GM23338 (cell line): ENCODE results near the gene SRCAP. TPM values are rescaled to one million over a fixed set of nuclear protein-coding genes. Genes with fewer than 3 reads are reported as not detected.

Source experiments
- ATAC-seq: fragments of 200-7000 bp; cut with Tn5 transposase; 3 replicates; pipeline ENCODE4 v1.9.1; 2020
- DNase-seq: peaks from one replicate; pipeline ENCODE4 v3.0.0-alpha.2; 2015; ENCODE audit warnings: low spot score
- H2AFZ ChIP-seq: fragments of 200-600 bp; sonication (generic); 2 replicates; pipeline ENCODE4 v1.8.0; 2016; ENCODE audit warnings: antibody characterized with exemption, mild to moderate bottlenecking, moderate library complexity
- H3F3A ChIP-seq: fragments of 200-600 bp; sonication (generic); replicated peaks from 2 replicates; pipeline ENCODE4 v1.8.0; 2017; ENCODE audit warnings: antibody characterized with exemption, mixed run types, low read depth
- H3K27ac ChIP-seq: fragments of 200-600 bp; sonication (generic); 2 replicates; pipeline ENCODE4 v1.6.1; 2016; ENCODE audit warnings: low read depth
- H3K27me3 ChIP-seq: fragments of 200-600 bp; sonication (generic); 2 replicates; pipeline ENCODE4 v1.8.0; 2016; ENCODE audit warnings: mild to moderate bottlenecking, mixed run types, moderate library complexity; ENCODE audit not compliant: insufficient read depth
- H3K36me3 ChIP-seq: fragments of 200-600 bp; sonication (generic); 2 replicates; pipeline ENCODE4 v1.8.0; 2016; ENCODE audit warnings: mild to moderate bottlenecking; ENCODE audit not compliant: insufficient read depth
- H3K4me1 ChIP-seq: fragments of 200-600 bp; sonication (generic); 2 replicates; pipeline ENCODE4 v1.8.0; 2016; ENCODE audit warnings: mild to moderate bottlenecking, moderate library complexity; ENCODE audit not compliant: insufficient read depth
- H3K4me2 ChIP-seq: fragments of 200-600 bp; sonication (generic); 2 replicates; pipeline ENCODE4 v1.7.1; 2017; ENCODE audit warnings: mixed run types
- H3K4me3 ChIP-seq: fragments of 200-600 bp; sonication (generic); 2 replicates; pipeline ENCODE4 v1.6.1; 2016; ENCODE audit warnings: mixed run types
- H3K79me2 ChIP-seq: fragments of 200-600 bp; sonication (generic); replicated peaks from 2 replicates; pipeline ENCODE4 v1.8.0; 2017; ENCODE audit warnings: mild to moderate bottlenecking; ENCODE audit not compliant: insufficient read depth
- H3K9me2 ChIP-seq: fragments of 200-600 bp; sonication (generic); 2 replicates; pipeline ENCODE4 v1.8.0; 2017; ENCODE audit not compliant: insufficient read depth
- H4K20me1 ChIP-seq: fragments of 200-600 bp; sonication (generic); replicated peaks from 2 replicates; pipeline ENCODE4 v1.8.0; 2017; ENCODE audit warnings: mild to moderate bottlenecking; ENCODE audit not compliant: insufficient read depth
- H3K27ac Mint-ChIP-seq: 2 replicates; pipeline ENCODE4 v1.8.0; 2020; ENCODE audit warnings: inconsistent platforms, mild to moderate bottlenecking, moderate library complexity, mixed read lengths
- H3K27me3 Mint-ChIP-seq: 3 replicates; pipeline ENCODE4 v1.8.0; 2022; ENCODE audit warnings: low read depth, mild to moderate bottlenecking, moderate library complexity, mixed read lengths, inconsistent platforms; ENCODE audit not compliant: insufficient read depth, poor library complexity
- H3K36me3 Mint-ChIP-seq: 3 replicates; pipeline ENCODE4 v1.8.0; 2021; ENCODE audit warnings: low read depth, mild to moderate bottlenecking, inconsistent platforms, moderate library complexity, mixed read lengths
- H3K4me1 Mint-ChIP-seq: 3 replicates; pipeline ENCODE4 v1.8.0; 2020; ENCODE audit warnings: mild to moderate bottlenecking, inconsistent platforms, mixed read lengths
- H3K4me3 Mint-ChIP-seq: 3 replicates; pipeline ENCODE4 v1.8.0; 2021; ENCODE audit warnings: moderate library complexity, mild to moderate bottlenecking, inconsistent platforms, mixed read lengths
- H3K9me3 Mint-ChIP-seq: 3 replicates; pipeline ENCODE4 v1.8.0; 2020; ENCODE audit warnings: moderate library complexity, mild to moderate bottlenecking, inconsistent platforms, mixed read lengths
- CREB1 ChIP-seq: fragments of 250-450 bp; sonication (Bioruptor Pico); IDR thresholded peaks from 2 replicates; pipeline ENCODE4 v1.5.0; 2020; ENCODE audit warnings: low read depth, mild to moderate bottlenecking, moderate library complexity
- CTCF ChIP-seq, 2 experiments: fragments of 200-600 bp in 1 of 2; sonication (generic) in 1 of 2; conservative IDR thresholded peaks; 2 replicates each; pipeline versions ENCODE4 v1.5.1 to v1.6.1; 2016 to 2017; ENCODE audit warnings: antibody characterized with exemption in 2 of 2, low read depth in 2 of 2, mild to moderate bottlenecking in 2 of 2, moderate library complexity in 1 of 2
- EZH2 ChIP-seq: fragments of 200-600 bp; sonication (generic); IDR thresholded peaks from one replicate; pipeline ENCODE4 v1.8.0; 2017; ENCODE audit warnings: antibody characterized with exemption, mild to moderate bottlenecking, low read depth; ENCODE audit not compliant: unreplicated experiment
- EZH2phosphoT487 ChIP-seq: fragments of 200-600 bp; sonication (generic); IDR thresholded peaks from one replicate; pipeline ENCODE4 v1.8.1; 2018; ENCODE audit warnings: antibody characterized with exemption; ENCODE audit not compliant: unreplicated experiment
- JUNB ChIP-seq: IDR thresholded peaks from one replicate; pipeline ENCODE4 v1.6.1; 2016; ENCODE audit warnings: antibody characterized with exemption; ENCODE audit not compliant: unreplicated experiment
- NANOG ChIP-seq: IDR thresholded peaks from 2 replicates; pipeline ENCODE4 v1.6.1; 2016; ENCODE audit warnings: antibody characterized with exemption, borderline replicate concordance
- POLR2AphosphoS5 ChIP-seq: IDR thresholded peaks from 2 replicates; pipeline ENCODE4 v1.6.1; 2016; ENCODE audit warnings: antibody characterized with exemption, low read depth
- STAT1 ChIP-seq: IDR thresholded peaks from one replicate; pipeline ENCODE4 v1.6.1; 2016; ENCODE audit warnings: antibody characterized with exemption; ENCODE audit not compliant: unreplicated experiment
- ZNF114 ChIP-seq: fragments of 250-450 bp; sonication (Bioruptor Pico); IDR thresholded peaks from 2 replicates; pipeline ENCODE4 v1.5.0; 2020; ENCODE audit warnings: mild to moderate bottlenecking, moderate library complexity
- ZNF331 ChIP-seq: fragments of 250-450 bp; sonication (Bioruptor Pico); IDR thresholded peaks from 2 replicates; pipeline ENCODE4 v1.5.0; 2020; ENCODE audit warnings: low read depth, mild to moderate bottlenecking, moderate library complexity
- polyA plus RNA-seq: library from polyadenylated mRNA; unstranded; fragments of >200 nt; fragmentation: Nextera tagmentation; extraction: Ambion mirVana; gene quantifications from 2 replicates; pipeline ENCODE4 v1.2.1, GENCODE V29; 2016
- total RNA-seq: library from RNA; depleted of rRNA; stranded (reverse); fragments of >200 nt; shearing (Covaris generic); gene quantifications from 2 replicates; pipeline ENCODE4 v1.2.3, GENCODE V29; 2014
- TF ChIP-seq, protein P1 (sequence below): IDR thresholded peaks from one replicate; pipeline ENCODE4 v1.6.1; 2018; ENCODE audit warnings: antibody characterized with exemption; ENCODE audit not compliant: unreplicated experiment
- TF ChIP-seq, protein P2 (sequence below): fragments of 250-450 bp; sonication (Bioruptor Pico); IDR thresholded peaks from 2 replicates; pipeline ENCODE4 v1.5.0; 2020; ENCODE audit warnings: mild to moderate bottlenecking, moderate library complexity
- TF ChIP-seq, protein P3 (sequence below): IDR thresholded peaks from 2 replicates; pipeline ENCODE4 v1.6.1; 2016; ENCODE audit warnings: antibody characterized with exemption

Gene SRCAP
- total and polyA plus RNA-seq, 2 experiments from 2014 or later, result 15.3 to 38.4 TPM

DNA sequence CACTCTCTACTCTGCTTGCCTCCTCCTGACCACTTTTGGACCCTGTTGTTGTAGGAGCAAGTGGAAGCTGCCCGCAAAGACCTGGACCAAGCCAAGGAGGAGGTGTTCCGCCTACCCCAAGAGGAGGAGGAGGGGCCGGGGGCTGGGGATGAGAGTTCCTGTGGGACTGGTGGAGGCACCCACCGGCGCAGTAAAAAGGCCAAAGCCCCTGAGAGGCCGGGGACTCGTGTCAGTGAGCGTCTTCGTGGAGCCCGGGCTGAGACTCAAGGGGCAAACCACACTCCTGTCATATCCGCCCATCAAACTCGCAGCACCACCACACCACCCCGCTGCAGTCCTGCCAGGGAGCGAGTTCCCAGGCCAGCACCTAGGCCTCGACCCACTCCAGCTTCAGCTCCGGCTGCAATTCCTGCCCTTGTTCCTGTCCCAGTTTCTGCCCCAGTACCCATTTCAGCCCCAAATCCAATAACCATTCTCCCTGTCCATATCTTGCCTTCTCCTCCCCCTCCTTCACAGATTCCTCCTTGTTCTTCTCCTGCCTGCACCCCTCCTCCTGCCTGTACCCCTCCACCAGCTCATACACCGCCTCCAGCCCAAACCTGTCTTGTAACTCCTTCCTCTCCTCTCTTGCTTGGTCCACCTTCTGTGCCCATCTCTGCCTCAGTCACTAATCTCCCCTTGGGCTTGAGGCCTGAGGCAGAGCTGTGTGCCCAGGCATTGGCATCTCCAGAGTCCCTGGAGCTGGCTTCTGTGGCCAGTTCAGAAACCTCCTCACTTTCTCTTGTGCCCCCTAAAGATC, 38.2 kb downstream of the SRCAP start:
- no peak for ATAC-seq
- Mint-ChIP-seq H3K4me3 (no peak overlapping the region), H3K27ac (no peak overlapping the region), H3K27me3 (peaks cover 8% of the 10 kb centered on the region), H3K36me3 (peaks cover 74% of the 10 kb centered on the region), H3K9me3 (no peaks in the 10 kb centered on the region), H3K4me1 (peaks cover 18% of the 10 kb centered on the region)
- Histone ChIP-seq H2AFZ (no peak overlapping the region), H3K4me1 (peaks cover 3% of the 10 kb centered on the region), H3K9me2 (no peaks in the 10 kb centered on the region), H3K79me2 (no peaks in the 10 kb centered on the region), H3K27me3 (no peaks in the 10 kb centered on the region), H3K4me3 (no peak overlapping the region), H4K20me1 (peaks cover 14% of the 10 kb centered on the region), H3K36me3 (peaks cover 31% of the 10 kb centered on the region), H3K27ac (no peak overlapping the region), H3F3A (no peaks in the 10 kb centered on the region), H3K4me2 (no peak overlapping the region)
- TF ChIP-seq, protein P1, sequence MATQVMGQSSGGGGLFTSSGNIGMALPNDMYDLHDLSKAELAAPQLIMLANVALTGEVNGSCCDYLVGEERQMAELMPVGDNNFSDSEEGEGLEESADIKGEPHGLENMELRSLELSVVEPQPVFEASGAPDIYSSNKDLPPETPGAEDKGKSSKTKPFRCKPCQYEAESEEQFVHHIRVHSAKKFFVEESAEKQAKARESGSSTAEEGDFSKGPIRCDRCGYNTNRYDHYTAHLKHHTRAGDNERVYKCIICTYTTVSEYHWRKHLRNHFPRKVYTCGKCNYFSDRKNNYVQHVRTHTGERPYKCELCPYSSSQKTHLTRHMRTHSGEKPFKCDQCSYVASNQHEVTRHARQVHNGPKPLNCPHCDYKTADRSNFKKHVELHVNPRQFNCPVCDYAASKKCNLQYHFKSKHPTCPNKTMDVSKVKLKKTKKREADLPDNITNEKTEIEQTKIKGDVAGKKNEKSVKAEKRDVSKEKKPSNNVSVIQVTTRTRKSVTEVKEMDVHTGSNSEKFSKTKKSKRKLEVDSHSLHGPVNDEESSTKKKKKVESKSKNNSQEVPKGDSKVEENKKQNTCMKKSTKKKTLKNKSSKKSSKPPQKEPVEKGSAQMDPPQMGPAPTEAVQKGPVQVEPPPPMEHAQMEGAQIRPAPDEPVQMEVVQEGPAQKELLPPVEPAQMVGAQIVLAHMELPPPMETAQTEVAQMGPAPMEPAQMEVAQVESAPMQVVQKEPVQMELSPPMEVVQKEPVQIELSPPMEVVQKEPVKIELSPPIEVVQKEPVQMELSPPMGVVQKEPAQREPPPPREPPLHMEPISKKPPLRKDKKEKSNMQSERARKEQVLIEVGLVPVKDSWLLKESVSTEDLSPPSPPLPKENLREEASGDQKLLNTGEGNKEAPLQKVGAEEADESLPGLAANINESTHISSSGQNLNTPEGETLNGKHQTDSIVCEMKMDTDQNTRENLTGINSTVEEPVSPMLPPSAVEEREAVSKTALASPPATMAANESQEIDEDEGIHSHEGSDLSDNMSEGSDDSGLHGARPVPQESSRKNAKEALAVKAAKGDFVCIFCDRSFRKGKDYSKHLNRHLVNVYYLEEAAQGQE, result no peak
- no peak for TF ChIP-seq ZNF114 (CRISPR knock-in tag)
- TF ChIP-seq CREB1 (CRISPR knock-in tag), result no peak
- no peak for TF ChIP-seq ZNF331
- TF ChIP-seq POLR2AphosphoS5, result no peak
- no peak for TF ChIP-seq STAT1
- TF ChIP-seq EZH2phosphoT487, result no peak
- no peak for TF ChIP-seq EZH2
- TF ChIP-seq, protein P2, sequence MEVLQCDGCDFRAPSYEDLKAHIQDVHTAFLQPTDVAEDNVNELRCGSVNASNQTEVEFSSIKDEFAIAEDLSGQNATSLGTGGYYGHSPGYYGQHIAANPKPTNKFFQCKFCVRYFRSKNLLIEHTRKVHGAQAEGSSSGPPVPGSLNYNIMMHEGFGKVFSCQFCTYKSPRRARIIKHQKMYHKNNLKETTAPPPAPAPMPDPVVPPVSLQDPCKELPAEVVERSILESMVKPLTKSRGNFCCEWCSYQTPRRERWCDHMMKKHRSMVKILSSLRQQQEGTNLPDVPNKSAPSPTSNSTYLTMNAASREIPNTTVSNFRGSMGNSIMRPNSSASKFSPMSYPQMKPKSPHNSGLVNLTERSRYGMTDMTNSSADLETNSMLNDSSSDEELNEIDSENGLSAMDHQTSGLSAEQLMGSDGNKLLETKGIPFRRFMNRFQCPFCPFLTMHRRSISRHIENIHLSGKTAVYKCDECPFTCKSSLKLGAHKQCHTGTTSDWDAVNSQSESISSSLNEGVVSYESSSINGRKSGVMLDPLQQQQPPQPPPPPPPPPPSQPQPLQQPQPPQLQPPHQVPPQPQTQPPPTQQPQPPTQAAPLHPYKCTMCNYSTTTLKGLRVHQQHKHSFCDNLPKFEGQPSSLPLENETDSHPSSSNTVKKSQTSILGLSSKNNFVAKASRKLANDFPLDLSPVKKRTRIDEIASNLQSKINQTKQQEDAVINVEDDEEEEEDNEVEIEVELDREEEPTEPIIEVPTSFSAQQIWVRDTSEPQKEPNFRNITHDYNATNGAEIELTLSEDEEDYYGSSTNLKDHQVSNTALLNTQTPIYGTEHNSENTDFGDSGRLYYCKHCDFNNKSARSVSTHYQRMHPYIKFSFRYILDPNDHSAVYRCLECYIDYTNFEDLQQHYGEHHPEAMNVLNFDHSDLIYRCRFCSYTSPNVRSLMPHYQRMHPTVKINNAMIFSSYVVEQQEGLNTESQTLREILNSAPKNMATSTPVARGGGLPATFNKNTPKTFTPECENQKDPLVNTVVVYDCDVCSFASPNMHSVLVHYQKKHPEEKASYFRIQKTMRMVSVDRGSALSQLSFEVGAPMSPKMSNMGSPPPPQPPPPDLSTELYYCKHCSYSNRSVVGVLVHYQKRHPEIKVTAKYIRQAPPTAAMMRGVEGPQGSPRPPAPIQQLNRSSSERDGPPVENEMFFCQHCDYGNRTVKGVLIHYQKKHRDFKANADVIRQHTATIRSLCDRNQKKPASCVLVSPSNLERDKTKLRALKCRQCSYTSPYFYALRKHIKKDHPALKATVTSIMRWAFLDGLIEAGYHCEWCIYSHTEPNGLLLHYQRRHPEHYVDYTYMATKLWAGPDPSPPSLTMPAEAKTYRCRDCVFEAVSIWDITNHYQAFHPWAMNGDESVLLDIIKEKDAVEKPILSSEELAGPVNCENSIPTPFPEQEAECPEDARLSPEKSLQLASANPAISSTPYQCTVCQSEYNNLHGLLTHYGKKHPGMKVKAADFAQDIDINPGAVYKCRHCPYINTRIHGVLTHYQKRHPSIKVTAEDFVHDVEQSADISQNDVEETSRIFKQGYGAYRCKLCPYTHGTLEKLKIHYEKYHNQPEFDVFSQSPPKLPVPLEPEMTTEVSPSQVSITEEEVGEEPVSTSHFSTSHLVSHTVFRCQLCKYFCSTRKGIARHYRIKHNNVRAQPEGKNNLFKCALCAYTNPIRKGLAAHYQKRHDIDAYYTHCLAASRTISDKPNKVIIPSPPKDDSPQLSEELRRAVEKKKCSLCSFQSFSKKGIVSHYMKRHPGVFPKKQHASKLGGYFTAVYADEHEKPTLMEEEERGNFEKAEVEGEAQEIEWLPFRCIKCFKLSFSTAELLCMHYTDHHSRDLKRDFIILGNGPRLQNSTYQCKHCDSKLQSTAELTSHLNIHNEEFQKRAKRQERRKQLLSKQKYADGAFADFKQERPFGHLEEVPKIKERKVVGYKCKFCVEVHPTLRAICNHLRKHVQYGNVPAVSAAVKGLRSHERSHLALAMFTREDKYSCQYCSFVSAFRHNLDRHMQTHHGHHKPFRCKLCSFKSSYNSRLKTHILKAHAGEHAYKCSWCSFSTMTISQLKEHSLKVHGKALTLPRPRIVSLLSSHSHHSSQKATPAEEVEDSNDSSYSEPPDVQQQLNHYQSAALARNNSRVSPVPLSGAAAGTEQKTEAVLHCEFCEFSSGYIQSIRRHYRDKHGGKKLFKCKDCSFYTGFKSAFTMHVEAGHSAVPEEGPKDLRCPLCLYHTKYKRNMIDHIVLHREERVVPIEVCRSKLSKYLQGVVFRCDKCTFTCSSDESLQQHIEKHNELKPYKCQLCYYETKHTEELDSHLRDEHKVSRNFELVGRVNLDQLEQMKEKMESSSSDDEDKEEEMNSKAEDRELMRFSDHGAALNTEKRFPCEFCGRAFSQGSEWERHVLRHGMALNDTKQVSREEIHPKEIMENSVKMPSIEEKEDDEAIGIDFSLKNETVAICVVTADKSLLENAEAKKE (CRISPR knock-in tag), result no peak
- TF ChIP-seq JUNB, result no peak
- TF ChIP-seq, protein P3, sequence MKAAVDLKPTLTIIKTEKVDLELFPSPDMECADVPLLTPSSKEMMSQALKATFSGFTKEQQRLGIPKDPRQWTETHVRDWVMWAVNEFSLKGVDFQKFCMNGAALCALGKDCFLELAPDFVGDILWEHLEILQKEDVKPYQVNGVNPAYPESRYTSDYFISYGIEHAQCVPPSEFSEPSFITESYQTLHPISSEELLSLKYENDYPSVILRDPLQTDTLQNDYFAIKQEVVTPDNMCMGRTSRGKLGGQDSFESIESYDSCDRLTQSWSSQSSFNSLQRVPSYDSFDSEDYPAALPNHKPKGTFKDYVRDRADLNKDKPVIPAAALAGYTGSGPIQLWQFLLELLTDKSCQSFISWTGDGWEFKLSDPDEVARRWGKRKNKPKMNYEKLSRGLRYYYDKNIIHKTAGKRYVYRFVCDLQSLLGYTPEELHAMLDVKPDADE, result no peak
- TF ChIP-seq CTCF (conservative IDR thresholded peaks at IDR 0.05; ENCODE audit: low read depth in 2 of 2), result no peak
- no peak for TF ChIP-seq NANOG
- DNase-seq, result no peak
